ENCODE measurements around the gene LSM8.

LSM8 gene

DNA sequence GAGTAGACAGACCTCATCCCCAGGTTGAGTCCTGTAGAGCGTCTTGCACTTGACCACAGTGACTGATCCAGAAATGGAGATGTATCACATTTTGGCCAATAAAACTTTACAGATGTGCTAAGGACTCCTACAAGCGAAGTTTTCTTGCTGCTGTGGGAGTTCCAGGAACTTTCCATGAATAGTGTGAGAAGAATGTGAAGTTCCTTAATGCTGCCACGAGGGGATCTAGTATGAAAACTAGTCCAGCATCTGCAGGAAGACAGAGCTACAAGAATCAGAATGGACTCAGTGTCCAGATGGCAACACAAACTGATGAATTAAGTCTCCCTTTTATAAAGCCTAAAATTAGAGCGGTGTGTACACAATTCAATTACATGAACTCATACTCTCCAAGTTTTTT lies 14.8 kb upstream of the LSM8 start:
- no peaks in the 10 kb centered on the region for H3K9me3 ChIP-seq (ENCODE audit: control insufficient read depth, low read length)
- H3K27me3 ChIP-seq (replicated peaks; ENCODE audit: control insufficient read depth, insufficient read depth, low read length), result no peaks in the 10 kb centered on the region
- no peak overlapping the region for H3K4me3 ChIP-seq (ENCODE audit: low read length)
- no peaks in the 10 kb centered on the region for H3K4me1 ChIP-seq (ENCODE audit: control insufficient read depth, insufficient read depth, low read length)
- no peak overlapping the region for H3K9ac ChIP-seq (ENCODE audit: low read length)
- H3K36me3 ChIP-seq (ENCODE audit: control insufficient read depth, insufficient read depth, low read length, severe bottlenecking), result no peaks in the 10 kb centered on the region
- DNase-seq (ENCODE audit: low read depth), result no peak

DNA sequence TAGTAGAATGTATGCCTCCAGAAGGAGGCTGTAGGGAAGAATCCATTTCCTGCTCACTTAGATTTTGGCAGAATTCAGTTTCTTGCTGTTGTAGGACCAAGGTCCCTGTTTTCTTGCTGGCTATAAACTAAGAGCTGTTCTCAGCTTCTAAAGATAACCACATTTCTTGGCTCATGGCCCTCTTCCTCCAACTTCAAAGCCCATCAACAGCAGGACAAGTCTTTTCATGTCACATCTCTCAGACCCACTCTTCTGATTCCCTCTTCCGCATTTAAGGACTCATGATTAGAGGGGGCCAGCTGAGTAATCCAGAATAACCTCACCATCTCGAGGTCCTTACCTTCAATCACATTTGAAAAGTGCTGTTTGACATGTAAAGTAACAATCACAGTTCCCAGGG lies 8.2 kb upstream of the LSM8 start:
- H3K27me3 ChIP-seq (replicated peaks; ENCODE audit: control insufficient read depth, insufficient read depth, low read length), result no peaks in the 10 kb centered on the region
- no peaks in the 10 kb centered on the region for H3K4me1 ChIP-seq (ENCODE audit: control insufficient read depth, insufficient read depth, low read length)
- DNase-seq (ENCODE audit: low read depth), result no peak
- no peak overlapping the region for H3K9ac ChIP-seq (ENCODE audit: low read length)
- no peaks in the 10 kb centered on the region for H3K36me3 ChIP-seq (ENCODE audit: control insufficient read depth, insufficient read depth, low read length, severe bottlenecking)
- H3K4me3 ChIP-seq (ENCODE audit: low read length), result no peak overlapping the region
- no peaks in the 10 kb centered on the region for H3K9me3 ChIP-seq (ENCODE audit: control insufficient read depth, low read length)

DNA sequence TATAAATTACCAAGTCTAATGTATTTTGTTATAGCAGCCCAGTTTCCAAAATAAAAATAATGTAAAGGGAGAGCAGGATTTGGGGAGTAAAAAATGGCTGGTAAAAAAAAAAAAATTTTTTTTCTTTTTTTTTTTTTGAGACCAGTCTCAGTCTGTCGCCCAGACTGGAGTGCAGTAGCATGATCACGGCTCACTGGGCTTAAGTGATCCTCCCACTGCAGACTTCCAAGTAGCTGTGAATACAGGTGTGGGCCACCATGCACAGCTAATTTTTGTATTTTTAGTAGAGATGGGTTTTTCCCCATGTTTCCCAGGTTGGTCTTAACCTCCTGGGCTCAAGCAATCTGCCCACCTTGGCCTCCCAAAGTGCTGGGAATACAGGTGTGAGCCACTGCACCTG lies 4.8 kb upstream of the LSM8 start:
- DNase-seq (ENCODE audit: low read depth), result no peak
- no peaks in the 10 kb centered on the region for H3K36me3 ChIP-seq (ENCODE audit: control insufficient read depth, insufficient read depth, low read length, severe bottlenecking)
- H3K9me3 ChIP-seq (ENCODE audit: control insufficient read depth, low read length), result no peaks in the 10 kb centered on the region
- H3K27me3 ChIP-seq (replicated peaks; ENCODE audit: control insufficient read depth, insufficient read depth, low read length), result no peaks in the 10 kb centered on the region
- no peak overlapping the region for H3K4me3 ChIP-seq (ENCODE audit: low read length)
- H3K4me1 ChIP-seq (ENCODE audit: control insufficient read depth, insufficient read depth, low read length), result peaks cover 7% of the 10 kb centered on the region
- H3K9ac ChIP-seq (ENCODE audit: low read length), result no peak overlapping the region

DNA sequence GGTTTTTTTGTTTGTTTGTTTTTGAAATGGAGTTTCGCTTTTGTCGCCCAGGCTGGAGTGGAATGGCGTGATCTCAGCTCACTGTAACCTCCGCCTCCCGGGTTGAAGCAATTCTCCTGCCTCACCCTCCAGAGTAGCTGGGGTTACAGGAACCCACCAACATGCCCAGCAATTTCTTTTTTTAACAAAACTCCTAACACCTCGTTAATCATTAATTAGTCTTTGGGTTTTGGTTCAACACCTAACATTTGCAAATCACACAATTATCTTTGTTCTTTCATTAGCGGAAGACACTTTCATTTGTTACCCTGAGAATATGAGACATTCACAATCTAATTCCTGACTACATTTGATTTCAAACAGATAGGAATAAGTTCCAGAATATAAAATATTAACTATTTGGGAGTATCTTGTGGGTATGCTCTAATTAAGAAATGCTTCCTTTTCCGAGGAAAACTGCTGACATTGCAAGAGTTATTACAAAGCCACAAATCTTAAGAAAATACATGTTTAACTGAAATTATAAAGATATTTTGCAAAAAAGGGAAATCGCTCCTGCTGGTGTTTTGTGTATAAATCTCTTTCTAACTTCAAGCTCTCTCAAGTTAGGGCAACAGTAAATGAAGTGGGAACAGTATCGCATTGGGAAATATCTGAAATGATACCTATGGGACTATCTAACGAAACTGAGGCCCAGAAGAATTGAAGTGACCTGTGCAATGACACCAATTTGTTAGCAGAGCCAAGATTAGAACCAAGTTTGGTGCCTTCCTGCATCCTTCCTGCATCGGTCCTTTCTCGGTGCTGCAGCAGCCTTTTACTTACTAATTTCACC lies 1.2 kb upstream of the LSM8 start:
- H3K9ac ChIP-seq (ENCODE audit: low read length), result peak overlapping the region; percentile 94
- H3K4me1 ChIP-seq (ENCODE audit: control insufficient read depth, insufficient read depth, low read length), result peaks cover 37% of the 10 kb centered on the region
- H3K9me3 ChIP-seq (ENCODE audit: control insufficient read depth, low read length), result no peaks in the 10 kb centered on the region
- H3K27me3 ChIP-seq (replicated peaks; ENCODE audit: control insufficient read depth, insufficient read depth, low read length), result no peaks in the 10 kb centered on the region
- peak; percentile 25 for DNase-seq (ENCODE audit: low read depth)
- H3K4me3 ChIP-seq (ENCODE audit: low read length), result peak overlapping the region; percentile 94
- peaks cover 12% of the 10 kb centered on the region for H3K36me3 ChIP-seq (ENCODE audit: control insufficient read depth, insufficient read depth, low read length, severe bottlenecking)

DNA sequence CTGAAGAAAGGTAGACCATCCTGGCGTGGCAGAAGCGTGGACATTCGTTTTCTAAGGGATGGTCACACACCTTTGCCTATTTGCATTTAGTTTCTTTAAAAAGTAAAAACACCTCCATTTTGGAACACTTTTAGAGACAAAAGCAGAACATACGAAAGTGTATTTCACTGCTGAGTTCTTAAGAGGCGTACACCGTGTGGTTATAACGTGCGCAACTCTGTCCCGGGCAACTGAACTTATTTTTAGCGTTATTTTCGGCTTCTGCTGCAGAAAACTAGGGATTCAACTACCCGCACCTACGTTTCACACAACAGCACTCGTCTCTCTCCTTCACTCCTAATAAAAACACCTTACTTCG lies 557 bp upstream of the LSM8 start:
- H3K9ac ChIP-seq (ENCODE audit: low read length), result peak overlapping the region; percentile 94
- H3K9me3 ChIP-seq (ENCODE audit: control insufficient read depth, low read length), result no peaks in the 10 kb centered on the region
- H3K4me3 ChIP-seq (ENCODE audit: low read length), result peak overlapping the region; percentile 94
- peaks cover 18% of the 10 kb centered on the region for H3K36me3 ChIP-seq (ENCODE audit: control insufficient read depth, insufficient read depth, low read length, severe bottlenecking)
- no peak for DNase-seq (ENCODE audit: low read depth)
- peaks cover 37% of the 10 kb centered on the region for H3K4me1 ChIP-seq (ENCODE audit: control insufficient read depth, insufficient read depth, low read length)
- H3K27me3 ChIP-seq (replicated peaks; ENCODE audit: control insufficient read depth, insufficient read depth, low read length), result no peaks in the 10 kb centered on the region

DNA sequence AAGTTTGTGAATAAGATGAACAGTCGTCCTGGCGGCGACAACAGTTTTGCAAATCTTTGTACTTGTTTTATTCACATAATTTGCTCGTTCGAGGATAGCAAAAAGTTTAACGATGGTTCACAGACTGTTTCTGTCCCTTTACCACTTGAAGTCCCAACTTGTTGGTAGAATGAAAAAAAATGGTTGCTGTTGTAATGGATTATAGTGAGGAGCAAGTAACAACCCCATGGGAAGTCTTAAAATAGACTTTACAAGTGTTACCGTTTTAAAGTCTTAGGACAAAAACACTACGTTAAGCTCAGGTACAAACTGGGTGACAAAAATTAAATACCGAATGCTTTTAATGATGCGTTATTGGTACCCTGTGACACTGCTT lies 589 bp downstream of the LSM8 start:
- Histone ChIP-seq H3K9me3 (ENCODE audit: control insufficient read depth, low read length) (no peaks in the 10 kb centered on the region), H3K4me3 (ENCODE audit: low read length) (peak overlapping the region; percentile 94), H3K9ac (ENCODE audit: low read length) (peak overlapping the region; percentile 94), H3K27me3 (replicated peaks; ENCODE audit: control insufficient read depth, insufficient read depth, low read length) (no peaks in the 10 kb centered on the region), H3K4me1 (ENCODE audit: control insufficient read depth, insufficient read depth, low read length) (peaks cover 37% of the 10 kb centered on the region), H3K36me3 (ENCODE audit: control insufficient read depth, insufficient read depth, low read length, severe bottlenecking) (peaks cover 27% of the 10 kb centered on the region)
- DNase-seq (ENCODE audit: low read depth), result peak; percentile 41

DNA sequence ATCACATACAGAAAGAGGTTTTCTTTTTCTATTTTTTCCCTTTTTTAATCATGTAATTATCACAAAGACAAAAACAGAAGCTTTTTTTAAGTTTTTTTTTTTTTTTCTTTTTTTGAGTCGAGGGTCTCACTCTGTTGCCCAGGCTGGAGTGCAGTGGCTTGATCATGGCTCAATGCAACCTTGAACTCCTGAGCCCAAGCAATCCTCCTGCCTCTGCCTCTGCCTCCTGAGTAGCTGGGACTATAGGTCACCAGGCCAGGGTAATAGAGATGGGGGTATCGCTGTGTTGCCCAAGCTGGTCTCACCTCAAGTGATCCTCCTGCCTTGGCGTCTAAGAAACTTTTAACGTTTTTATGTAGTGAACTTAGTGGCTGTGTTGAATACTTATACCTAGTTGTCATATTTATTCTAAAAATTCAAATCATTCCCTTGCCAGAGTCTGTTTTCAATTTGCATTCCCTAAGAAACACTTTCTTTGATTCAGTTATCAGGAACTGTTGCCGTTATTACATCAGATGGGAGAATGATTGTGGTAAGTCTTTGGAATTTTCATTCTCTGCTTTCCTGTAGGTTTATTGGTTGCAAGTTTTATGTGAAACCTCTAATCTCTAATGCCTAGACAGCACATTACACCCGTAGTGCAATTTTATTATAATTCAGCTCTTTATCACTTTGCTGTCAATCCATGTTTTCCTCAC lies 1.3 kb downstream of the LSM8 start:
- H3K27me3 ChIP-seq (replicated peaks; ENCODE audit: control insufficient read depth, insufficient read depth, low read length), result no peaks in the 10 kb centered on the region
- no peaks in the 10 kb centered on the region for H3K9me3 ChIP-seq (ENCODE audit: control insufficient read depth, low read length)
- peak; percentile 72 for DNase-seq (ENCODE audit: low read depth)
- H3K4me1 ChIP-seq (ENCODE audit: control insufficient read depth, insufficient read depth, low read length), result peaks cover 37% of the 10 kb centered on the region
- peak overlapping the region; percentile 94 for H3K4me3 ChIP-seq (ENCODE audit: low read length)
- peak overlapping the region; percentile 94 for H3K9ac ChIP-seq (ENCODE audit: low read length)
- H3K36me3 ChIP-seq (ENCODE audit: control insufficient read depth, insufficient read depth, low read length, severe bottlenecking), result peaks cover 35% of the 10 kb centered on the region

DNA sequence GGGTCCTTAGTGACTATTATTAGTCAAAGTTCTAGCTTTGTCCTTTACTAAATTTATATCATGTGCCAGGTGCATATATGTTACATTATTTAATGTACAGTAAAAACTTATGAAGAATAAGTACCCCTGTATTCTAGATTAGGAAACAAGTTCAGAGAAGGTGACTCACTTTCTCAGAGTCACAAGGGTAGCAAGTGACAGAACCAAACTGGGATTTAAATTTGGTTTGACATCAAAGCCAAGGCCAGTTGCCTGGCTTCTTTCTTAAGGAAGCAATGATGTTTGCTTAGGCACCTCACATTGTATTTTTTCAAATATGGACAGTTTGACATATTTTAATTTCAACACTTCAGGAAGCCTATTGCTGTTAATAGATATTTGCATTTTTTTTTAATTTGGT lies 2.5 kb downstream of the LSM8 start:
- Histone ChIP-seq H3K9ac (ENCODE audit: low read length) (no peak overlapping the region), H3K27me3 (replicated peaks; ENCODE audit: control insufficient read depth, insufficient read depth, low read length) (no peaks in the 10 kb centered on the region), H3K4me3 (ENCODE audit: low read length) (peak overlapping the region; percentile 94), H3K36me3 (ENCODE audit: control insufficient read depth, insufficient read depth, low read length, severe bottlenecking) (peaks cover 44% of the 10 kb centered on the region), H3K9me3 (ENCODE audit: control insufficient read depth, low read length) (no peaks in the 10 kb centered on the region), H3K4me1 (ENCODE audit: control insufficient read depth, insufficient read depth, low read length) (peaks cover 37% of the 10 kb centered on the region)
- peak; percentile 25 for DNase-seq (ENCODE audit: low read depth)

DNA sequence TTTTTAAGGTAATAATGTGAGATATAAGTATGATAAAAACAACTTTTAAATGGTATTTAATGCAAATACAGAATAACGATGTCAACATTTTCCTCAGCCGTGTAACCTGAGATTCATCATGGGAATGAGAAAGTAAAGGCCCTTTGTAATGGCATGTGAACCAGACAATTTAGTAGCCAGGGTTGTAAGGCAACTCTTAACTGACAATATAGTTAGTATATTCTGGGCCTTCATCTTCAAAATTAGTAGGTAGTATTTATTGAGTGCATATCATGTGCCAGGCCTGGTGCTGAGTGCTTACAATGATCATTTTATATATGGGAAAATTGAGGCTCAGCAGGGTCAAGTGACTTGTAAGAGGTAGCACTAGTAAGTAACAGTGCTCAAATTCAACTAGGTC lies 10.6 kb downstream of the LSM8 start:
- H3K9me3 ChIP-seq (ENCODE audit: control insufficient read depth, low read length), result no peaks in the 10 kb centered on the region
- no peak overlapping the region for H3K9ac ChIP-seq (ENCODE audit: low read length)
- H3K4me1 ChIP-seq (ENCODE audit: control insufficient read depth, insufficient read depth, low read length), result no peaks in the 10 kb centered on the region
- no peak overlapping the region for H3K4me3 ChIP-seq (ENCODE audit: low read length)
- DNase-seq (ENCODE audit: low read depth), result no peak
- peaks cover 40% of the 10 kb centered on the region for H3K36me3 ChIP-seq (ENCODE audit: control insufficient read depth, insufficient read depth, low read length, severe bottlenecking)
- no peaks in the 10 kb centered on the region for H3K27me3 ChIP-seq (replicated peaks; ENCODE audit: control insufficient read depth, insufficient read depth, low read length)

DNA sequence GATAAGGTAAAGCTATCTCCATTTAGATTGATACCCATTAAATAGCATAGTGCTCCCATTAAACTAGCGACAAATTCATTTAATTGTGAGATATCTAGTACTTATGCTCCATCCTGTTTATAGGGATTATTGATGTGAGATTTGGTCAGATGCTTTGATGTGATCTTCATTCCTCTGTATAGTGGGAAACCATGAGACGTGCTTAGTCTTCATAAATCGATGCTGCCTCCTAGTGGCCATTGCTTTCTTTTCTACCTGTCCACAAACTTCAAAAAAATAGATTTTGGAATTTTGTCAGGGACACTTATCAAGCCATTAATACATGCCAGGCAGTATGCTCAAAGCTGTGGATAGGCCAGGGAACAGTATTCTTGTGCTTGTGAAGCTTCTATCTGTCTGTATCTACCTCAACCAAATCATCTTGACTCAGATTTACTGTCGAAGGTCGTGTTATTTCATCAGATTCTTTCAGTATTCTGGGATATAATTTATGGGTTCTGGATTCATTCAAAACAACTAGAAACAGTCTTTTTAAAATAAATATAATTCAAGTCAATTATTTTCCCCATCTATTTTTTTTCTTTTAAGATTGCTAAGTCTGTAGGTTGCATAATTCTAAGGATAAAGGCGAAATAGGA lies 12.0 kb downstream of the LSM8 start:
- Histone ChIP-seq H3K27me3 (replicated peaks; ENCODE audit: control insufficient read depth, insufficient read depth, low read length) (no peaks in the 10 kb centered on the region), H3K36me3 (ENCODE audit: control insufficient read depth, insufficient read depth, low read length, severe bottlenecking) (peaks cover 29% of the 10 kb centered on the region), H3K4me3 (ENCODE audit: low read length) (no peak overlapping the region), H3K9me3 (ENCODE audit: control insufficient read depth, low read length) (no peaks in the 10 kb centered on the region), H3K4me1 (ENCODE audit: control insufficient read depth, insufficient read depth, low read length) (no peaks in the 10 kb centered on the region), H3K9ac (ENCODE audit: low read length) (no peak overlapping the region)
- peak; percentile 84 for DNase-seq (ENCODE audit: low read depth)

DNA sequence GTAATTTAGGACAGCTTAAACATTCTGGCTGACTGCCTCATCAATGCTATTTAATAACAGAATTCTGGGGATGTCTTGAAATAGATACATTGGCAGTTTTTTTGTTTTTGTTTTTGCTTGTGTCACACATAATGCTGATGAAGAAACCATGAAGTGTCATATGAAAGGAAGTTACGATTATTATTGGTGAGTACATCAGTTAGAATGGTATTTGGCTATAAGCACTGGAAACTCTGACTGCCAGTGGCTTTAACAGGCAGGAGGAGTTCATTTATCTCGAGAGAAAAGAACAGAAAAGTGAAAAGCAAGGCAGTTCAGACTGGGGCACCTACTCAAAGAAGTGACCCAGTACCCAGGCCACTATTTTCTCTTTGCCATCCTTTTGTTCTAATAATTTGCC lies 18.1 kb downstream of the LSM8 start:
- no peak overlapping the region for H3K4me3 ChIP-seq (ENCODE audit: low read length)
- no peak for DNase-seq (ENCODE audit: low read depth)
- no peak overlapping the region for H3K9ac ChIP-seq (ENCODE audit: low read length)
- H3K4me1 ChIP-seq (ENCODE audit: control insufficient read depth, insufficient read depth, low read length), result peaks cover 7% of the 10 kb centered on the region
- H3K36me3 ChIP-seq (ENCODE audit: control insufficient read depth, insufficient read depth, low read length, severe bottlenecking), result no peaks in the 10 kb centered on the region
- no peaks in the 10 kb centered on the region for H3K9me3 ChIP-seq (ENCODE audit: control insufficient read depth, low read length)
- no peaks in the 10 kb centered on the region for H3K27me3 ChIP-seq (replicated peaks; ENCODE audit: control insufficient read depth, insufficient read depth, low read length)

All from adipocyte (in vitro differentiated cells).